Osteoblast (primary cell): ENCODE results near the gene MBD2. TPM values are rescaled to one million over a fixed set of nuclear protein-coding genes. Genes with fewer than 3 reads are reported as not detected.

ENCODE experiments used
- DNase-seq: peaks from one replicate; pipeline ENCODE4 v3.0.0; 2011; ENCODE audit warnings: low spot score, mixed read lengths; ENCODE audit not compliant: insufficient read length; ENCODE audit errors: missing footprints
- H2AFZ ChIP-seq: 2 replicates; pipeline ENCODE4 v1.6.0; 2011; ENCODE audit warnings: mild to moderate bottlenecking, low read length
- H3K27ac ChIP-seq: 2 replicates; pipeline ENCODE4 v1.5.1; 2011; ENCODE audit warnings: mild to moderate bottlenecking, low read depth, low read length, moderate library complexity
- H3K27me3 ChIP-seq: 2 replicates; pipeline ENCODE4 v1.6.0; 2012; ENCODE audit warnings: mild to moderate bottlenecking, control low read depth, inconsistent platforms, low read length, moderate library complexity; ENCODE audit not compliant: insufficient read depth
- H3K36me3 ChIP-seq: 2 replicates; pipeline ENCODE4 v1.5.1; 2011; ENCODE audit warnings: mild to moderate bottlenecking, low read length, control low read depth, moderate library complexity; ENCODE audit not compliant: insufficient read depth
- H3K4me1 ChIP-seq: 2 replicates; pipeline ENCODE4 v1.5.1; 2011; ENCODE audit warnings: mild to moderate bottlenecking, low read length, control low read depth, moderate library complexity; ENCODE audit not compliant: insufficient read depth
- H3K4me2 ChIP-seq: 2 replicates; pipeline ENCODE4 v1.6.0; 2011; ENCODE audit warnings: mild to moderate bottlenecking, low read length; ENCODE audit not compliant: insufficient read depth
- H3K4me3 ChIP-seq: fragments of 200-600 bp; sonication (generic); 3 replicates; pipeline ENCODE4 v1.5.1; 2012; ENCODE audit warnings: mild to moderate bottlenecking, low read length, inconsistent platforms; ENCODE audit not compliant: insufficient read depth
- H3K79me2 ChIP-seq: 2 replicates; pipeline ENCODE4 v1.6.0; 2012; ENCODE audit warnings: mild to moderate bottlenecking, low read length, control low read depth, inconsistent platforms; ENCODE audit not compliant: insufficient read depth
- H3K9me3 ChIP-seq: 2 replicates; pipeline ENCODE4 v1.5.1; 2011; ENCODE audit warnings: low read depth, low read length, control low read depth
- H4K20me1 ChIP-seq: 2 replicates; pipeline ENCODE4 v1.6.0; 2012; ENCODE audit warnings: mild to moderate bottlenecking, low read length, control low read depth; ENCODE audit not compliant: insufficient read depth
- total RNA-seq: library from RNA; depleted of rRNA; stranded (reverse); fragments of >200 nt; gene quantifications from 2 replicates; pipeline ENCODE4 v1.2.3, GENCODE V29; 2012
- TF ChIP-seq, protein P1 (sequence below): IDR thresholded peaks from 2 replicates; pipeline ENCODE4 v1.5.1; 2011; ENCODE audit warnings: mild to moderate bottlenecking, low read depth, low read length, moderate library complexity; ENCODE audit errors: extremely low read depth

The MBD2 gene
- total RNA-seq, 1 donor: 23.9 TPM

- Histone ChIP-seq H3K27me3 (no peaks in the 10 kb centered on the region), H3K4me2 (no peak overlapping the region), H3K4me3 (no peak overlapping the region), H3K9me3 (no peaks in the 10 kb centered on the region), H3K36me3 (peaks cover 14% of the 10 kb centered on the region), H3K79me2 (peaks cover 46% of the 10 kb centered on the region), H3K27ac (no peak overlapping the region), H3K4me1 (peaks cover 1% of the 10 kb centered on the region), H4K20me1 (peaks cover 7% of the 10 kb centered on the region), H2AFZ (no peak overlapping the region)
- TF ChIP-seq, protein P1, sequence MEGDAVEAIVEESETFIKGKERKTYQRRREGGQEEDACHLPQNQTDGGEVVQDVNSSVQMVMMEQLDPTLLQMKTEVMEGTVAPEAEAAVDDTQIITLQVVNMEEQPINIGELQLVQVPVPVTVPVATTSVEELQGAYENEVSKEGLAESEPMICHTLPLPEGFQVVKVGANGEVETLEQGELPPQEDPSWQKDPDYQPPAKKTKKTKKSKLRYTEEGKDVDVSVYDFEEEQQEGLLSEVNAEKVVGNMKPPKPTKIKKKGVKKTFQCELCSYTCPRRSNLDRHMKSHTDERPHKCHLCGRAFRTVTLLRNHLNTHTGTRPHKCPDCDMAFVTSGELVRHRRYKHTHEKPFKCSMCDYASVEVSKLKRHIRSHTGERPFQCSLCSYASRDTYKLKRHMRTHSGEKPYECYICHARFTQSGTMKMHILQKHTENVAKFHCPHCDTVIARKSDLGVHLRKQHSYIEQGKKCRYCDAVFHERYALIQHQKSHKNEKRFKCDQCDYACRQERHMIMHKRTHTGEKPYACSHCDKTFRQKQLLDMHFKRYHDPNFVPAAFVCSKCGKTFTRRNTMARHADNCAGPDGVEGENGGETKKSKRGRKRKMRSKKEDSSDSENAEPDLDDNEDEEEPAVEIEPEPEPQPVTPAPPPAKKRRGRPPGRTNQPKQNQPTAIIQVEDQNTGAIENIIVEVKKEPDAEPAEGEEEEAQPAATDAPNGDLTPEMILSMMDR: no peak
- no peak for DNase-seq
These were observed 37.1 kb downstream of the MBD2 start for GRCh38 chr18:54187372-54187771.

DNA sequence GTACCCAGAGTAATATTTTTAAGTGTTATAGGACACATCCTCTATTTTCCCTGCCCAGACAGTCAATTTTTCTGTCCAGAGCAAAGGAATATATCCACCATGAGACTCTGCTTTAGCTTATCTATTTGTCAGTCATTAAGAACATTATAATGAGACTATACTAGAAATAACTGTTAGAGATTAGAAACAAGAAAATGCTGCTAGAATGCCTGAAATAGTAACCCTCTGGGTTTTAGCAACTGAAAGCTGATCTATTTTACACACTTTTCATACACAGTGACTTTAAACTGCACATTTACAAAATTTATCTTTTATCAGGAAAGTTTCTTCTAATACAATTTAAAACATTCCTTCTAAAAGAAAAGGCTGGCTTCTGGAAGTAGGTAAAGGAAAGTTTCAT lies 39.6 kb downstream of the MBD2 start:
- H3K79me2 ChIP-seq: peaks cover 33% of the 10 kb centered on the region
- peaks cover 6% of the 10 kb centered on the region for H3K4me1 ChIP-seq
- H2AFZ ChIP-seq: no peak overlapping the region
- H3K36me3 ChIP-seq: peaks cover 14% of the 10 kb centered on the region
- H4K20me1 ChIP-seq: no peaks in the 10 kb centered on the region
- TF ChIP-seq, protein P1: no peak
- H3K4me2 ChIP-seq: no peak overlapping the region
- H3K27ac ChIP-seq: no peak overlapping the region
- no peak overlapping the region for H3K4me3 ChIP-seq
- no peaks in the 10 kb centered on the region for H3K27me3 ChIP-seq
- no peaks in the 10 kb centered on the region for H3K9me3 ChIP-seq
- DNase-seq: no peak

DNA sequence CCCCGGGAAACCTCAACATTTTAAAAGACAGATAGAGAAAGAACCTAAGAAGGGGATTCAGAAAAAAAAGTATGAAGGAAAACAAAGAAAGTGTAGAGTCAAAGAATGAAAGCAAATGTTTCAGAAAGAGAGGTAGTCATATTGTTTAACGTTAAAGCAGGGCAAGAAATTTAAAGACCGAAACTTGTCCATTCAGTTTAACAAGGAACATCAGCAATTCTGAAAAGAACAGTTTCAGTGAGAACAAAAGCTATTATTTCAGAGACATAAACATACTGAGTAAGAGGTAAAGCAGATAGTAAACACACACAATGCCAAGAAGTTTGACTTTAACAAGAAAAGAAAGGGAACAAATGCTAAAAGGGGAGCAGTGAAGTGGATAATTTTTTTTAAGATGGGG lies 41.1 kb downstream of the MBD2 start:
- Histone ChIP-seq H3K4me1 (peaks cover 6% of the 10 kb centered on the region), H3K4me3 (no peak overlapping the region), H3K4me2 (no peak overlapping the region), H3K27ac (no peak overlapping the region), H3K27me3 (no peaks in the 10 kb centered on the region), H3K9me3 (no peaks in the 10 kb centered on the region), H2AFZ (no peak overlapping the region), H3K36me3 (peaks cover 14% of the 10 kb centered on the region), H3K79me2 (peaks cover 32% of the 10 kb centered on the region), H4K20me1 (no peaks in the 10 kb centered on the region)
- DNase-seq: no peak
- TF ChIP-seq, protein P1: no peak

DNA sequence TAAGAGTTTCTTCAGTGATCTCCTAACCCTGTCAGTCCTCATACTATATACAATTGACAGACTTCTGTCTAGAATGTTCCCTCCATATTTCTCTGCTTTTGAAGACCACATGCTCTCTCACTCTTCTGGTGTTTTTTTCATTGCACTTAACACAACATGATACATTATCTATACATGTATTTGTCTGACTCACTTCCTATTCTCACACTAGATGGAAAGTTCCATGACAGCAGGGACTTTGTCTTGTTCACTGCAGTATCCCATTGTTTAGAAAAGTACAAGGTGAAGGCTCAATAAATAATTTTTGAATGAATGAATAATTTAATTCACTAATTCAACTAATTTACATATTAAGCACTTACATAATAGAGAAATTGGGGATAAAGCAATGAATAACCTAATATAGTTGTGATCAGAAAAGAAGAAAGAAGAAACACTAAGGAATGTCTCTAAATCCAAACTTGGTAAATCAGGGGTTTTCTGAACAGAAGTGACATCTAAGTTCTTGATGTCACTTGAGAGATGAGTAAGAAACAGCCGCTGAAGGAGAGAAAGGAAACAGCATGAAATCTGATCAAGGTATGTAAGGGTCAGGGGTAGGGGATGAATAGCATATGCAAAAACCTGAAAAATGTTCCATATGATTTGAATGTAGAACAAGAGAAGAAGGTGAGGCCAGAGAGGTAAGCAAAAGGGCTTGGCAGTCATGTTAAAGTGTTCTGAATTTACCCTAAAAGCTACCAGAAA lies 42.4 kb downstream of the MBD2 start:
- TF ChIP-seq, protein P1: no peak
- no peak overlapping the region for H3K4me2 ChIP-seq
- DNase-seq: no peak
- peaks cover under 1% of the 10 kb centered on the region for H3K36me3 ChIP-seq
- no peaks in the 10 kb centered on the region for H3K9me3 ChIP-seq
- H3K27me3 ChIP-seq: no peaks in the 10 kb centered on the region
- no peak overlapping the region for H3K4me3 ChIP-seq
- H2AFZ ChIP-seq: no peak overlapping the region
- no peak overlapping the region for H3K27ac ChIP-seq
- no peaks in the 10 kb centered on the region for H4K20me1 ChIP-seq
- H3K4me1 ChIP-seq: peaks cover 6% of the 10 kb centered on the region
- H3K79me2 ChIP-seq: peaks cover 30% of the 10 kb centered on the region
